Measurements from ENCODE around the gene IL24.

The IL24 gene

DNA sequence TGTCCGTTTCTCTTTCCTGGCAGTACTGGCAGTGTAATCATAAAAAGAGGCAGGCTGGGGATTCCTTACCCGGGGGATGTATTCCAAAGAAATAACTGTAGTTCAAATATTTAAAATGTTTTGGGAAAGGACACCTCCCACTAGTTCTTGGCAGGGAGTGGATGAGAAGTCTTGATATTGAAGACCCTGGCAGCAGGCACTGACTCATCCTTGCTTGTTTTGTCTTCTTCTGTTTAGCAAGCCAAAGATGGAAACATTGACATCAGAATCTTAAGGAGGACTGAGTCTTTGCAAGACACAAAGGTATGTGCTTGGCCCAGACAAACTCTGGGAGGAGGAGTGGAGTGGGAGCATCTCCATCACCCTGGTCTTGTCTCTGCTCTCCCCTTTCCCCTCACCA lies 31.2 kb upstream of the IL24 start:
- TF ChIP-seq EZH2 (IDR thresholded peaks at IDR 0.05; ENCODE audit: borderline replicate concordance, low read depth, low read length, severe bottlenecking), result no peak
- TF ChIP-seq, protein P1, sequence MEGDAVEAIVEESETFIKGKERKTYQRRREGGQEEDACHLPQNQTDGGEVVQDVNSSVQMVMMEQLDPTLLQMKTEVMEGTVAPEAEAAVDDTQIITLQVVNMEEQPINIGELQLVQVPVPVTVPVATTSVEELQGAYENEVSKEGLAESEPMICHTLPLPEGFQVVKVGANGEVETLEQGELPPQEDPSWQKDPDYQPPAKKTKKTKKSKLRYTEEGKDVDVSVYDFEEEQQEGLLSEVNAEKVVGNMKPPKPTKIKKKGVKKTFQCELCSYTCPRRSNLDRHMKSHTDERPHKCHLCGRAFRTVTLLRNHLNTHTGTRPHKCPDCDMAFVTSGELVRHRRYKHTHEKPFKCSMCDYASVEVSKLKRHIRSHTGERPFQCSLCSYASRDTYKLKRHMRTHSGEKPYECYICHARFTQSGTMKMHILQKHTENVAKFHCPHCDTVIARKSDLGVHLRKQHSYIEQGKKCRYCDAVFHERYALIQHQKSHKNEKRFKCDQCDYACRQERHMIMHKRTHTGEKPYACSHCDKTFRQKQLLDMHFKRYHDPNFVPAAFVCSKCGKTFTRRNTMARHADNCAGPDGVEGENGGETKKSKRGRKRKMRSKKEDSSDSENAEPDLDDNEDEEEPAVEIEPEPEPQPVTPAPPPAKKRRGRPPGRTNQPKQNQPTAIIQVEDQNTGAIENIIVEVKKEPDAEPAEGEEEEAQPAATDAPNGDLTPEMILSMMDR (IDR thresholded peaks at IDR 0.05; ENCODE audit: borderline replicate concordance, extremely low read depth, low read length, poor library complexity, severe bottlenecking), result no peak
- Histone ChIP-seq H3K4me1 (ENCODE audit: insufficient read depth, low read length) (no peaks in the 10 kb centered on the region), H2AFZ (ENCODE audit: low read depth, low read length) (no peak overlapping the region), H3K27me3 (ENCODE audit: insufficient read depth, low read length, poor library complexity) (no peaks in the 10 kb centered on the region), H4K20me1 (ENCODE audit: insufficient read depth, low read length) (no peaks in the 10 kb centered on the region), H3K27ac (ENCODE audit: low read length) (no peak overlapping the region), H3K4me2 (ENCODE audit: insufficient read depth, low read length) (no peak overlapping the region), H3K9me3 (ENCODE audit: insufficient read depth, low read length, severe bottlenecking) (no peaks in the 10 kb centered on the region), H3K79me2 (ENCODE audit: insufficient read depth, low read length) (no peaks in the 10 kb centered on the region), H3K36me3 (ENCODE audit: insufficient read depth, low read length) (no peaks in the 10 kb centered on the region), H3K4me3 (ENCODE audit: low read depth in 1 of 2, low read length in 2 of 2) (no peak overlapping the region), H3K9ac (ENCODE audit: low read depth, low read length) (no peak overlapping the region)
- DNase-seq (no peak), ATAC-seq (ENCODE audit: insufficient read depth, low read depth) (no peak)

DNA sequence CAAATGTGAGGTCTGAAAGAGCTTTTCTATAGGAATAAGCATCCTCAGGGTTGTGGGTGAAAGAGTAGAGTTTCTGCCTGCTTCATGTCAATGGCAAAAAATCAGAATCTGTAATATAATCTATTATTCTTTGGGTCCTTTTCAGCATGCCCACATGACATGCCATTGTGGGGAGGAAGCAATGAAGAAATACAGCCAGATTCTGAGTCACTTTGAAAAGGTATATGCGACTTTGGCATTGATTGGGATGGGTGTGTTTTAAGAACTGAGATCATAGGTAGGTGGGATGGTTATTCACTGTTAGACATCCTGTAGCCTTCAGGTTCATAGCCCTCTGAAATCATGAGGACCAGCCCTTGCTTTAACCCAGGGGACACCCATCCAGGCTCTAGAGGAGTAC lies 30.0 kb upstream of the IL24 start:
- TF ChIP-seq, protein P1 (IDR thresholded peaks at IDR 0.05; ENCODE audit: borderline replicate concordance, extremely low read depth, low read length, poor library complexity, severe bottlenecking), result no peak
- no peak for TF ChIP-seq EZH2 (IDR thresholded peaks at IDR 0.05; ENCODE audit: borderline replicate concordance, low read depth, low read length, severe bottlenecking)

DNA sequence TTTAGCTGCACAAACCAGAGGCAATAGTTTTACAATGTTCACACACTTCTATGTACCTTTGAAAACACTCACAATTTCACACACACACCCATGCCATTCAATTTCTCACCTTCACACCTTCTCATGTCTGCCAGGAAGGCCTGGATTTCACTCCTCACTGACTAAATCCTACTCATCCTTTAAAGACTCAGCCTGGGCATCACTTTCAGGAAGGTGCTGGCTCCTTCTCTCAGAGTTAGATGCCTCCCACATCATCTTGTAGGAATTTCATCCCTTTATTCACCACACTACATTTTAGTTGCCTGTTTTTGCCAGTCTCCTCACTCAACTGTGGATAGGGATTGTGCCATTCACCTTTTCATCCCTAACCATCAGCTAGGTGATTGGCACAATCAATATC lies 29.5 kb upstream of the IL24 start:
- no peaks in the 10 kb centered on the region for H3K9me3 ChIP-seq (ENCODE audit: insufficient read depth, low read length, severe bottlenecking)
- TF ChIP-seq EZH2 (IDR thresholded peaks at IDR 0.05; ENCODE audit: borderline replicate concordance, low read depth, low read length, severe bottlenecking), result no peak
- TF ChIP-seq, protein P1 (IDR thresholded peaks at IDR 0.05; ENCODE audit: borderline replicate concordance, extremely low read depth, low read length, poor library complexity, severe bottlenecking), result no peak
- no peak for ATAC-seq (ENCODE audit: insufficient read depth, low read depth)

More for the DNA sequence above, 30.0 kb upstream of the IL24 start:
- Histone ChIP-seq H3K27ac (ENCODE audit: low read length) (no peak overlapping the region), H3K9me3 (ENCODE audit: insufficient read depth, low read length, severe bottlenecking) (no peaks in the 10 kb centered on the region), H3K4me2 (ENCODE audit: insufficient read depth, low read length) (no peak overlapping the region), H2AFZ (ENCODE audit: low read depth, low read length) (no peak overlapping the region), H3K36me3 (ENCODE audit: insufficient read depth, low read length) (no peaks in the 10 kb centered on the region), H4K20me1 (ENCODE audit: insufficient read depth, low read length) (no peaks in the 10 kb centered on the region), H3K79me2 (ENCODE audit: insufficient read depth, low read length) (no peaks in the 10 kb centered on the region), H3K4me1 (ENCODE audit: insufficient read depth, low read length) (no peaks in the 10 kb centered on the region), H3K9ac (ENCODE audit: low read depth, low read length) (no peak overlapping the region), H3K4me3 (ENCODE audit: low read depth in 1 of 2, low read length in 2 of 2) (no peak overlapping the region), H3K27me3 (ENCODE audit: insufficient read depth, low read length, poor library complexity) (no peaks in the 10 kb centered on the region)
- DNase-seq (no peak), ATAC-seq (ENCODE audit: insufficient read depth, low read depth) (no peak)

DNA sequence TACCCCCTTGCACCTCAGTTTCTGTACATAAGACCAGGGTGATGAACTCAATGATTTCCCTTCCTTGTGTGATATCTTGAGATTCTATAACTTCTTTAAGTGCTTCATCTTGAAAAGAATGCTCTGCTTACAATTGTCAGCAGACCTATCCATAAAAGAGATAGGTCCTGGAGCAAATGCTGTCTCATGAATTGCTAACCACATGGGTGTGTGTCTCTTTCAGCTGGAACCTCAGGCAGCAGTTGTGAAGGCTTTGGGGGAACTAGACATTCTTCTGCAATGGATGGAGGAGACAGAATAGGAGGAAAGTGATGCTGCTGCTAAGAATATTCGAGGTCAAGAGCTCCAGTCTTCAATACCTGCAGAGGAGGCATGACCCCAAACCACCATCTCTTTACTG lies 29.0 kb upstream of the IL24 start:
- DNase-seq (no peak), ATAC-seq (ENCODE audit: insufficient read depth, low read depth) (no peak)
- H3K4me1 ChIP-seq (ENCODE audit: insufficient read depth, low read length), result no peaks in the 10 kb centered on the region
- no peaks in the 10 kb centered on the region for H3K36me3 ChIP-seq (ENCODE audit: insufficient read depth, low read length)
- no peaks in the 10 kb centered on the region for H4K20me1 ChIP-seq (ENCODE audit: insufficient read depth, low read length)
- no peaks in the 10 kb centered on the region for H3K27me3 ChIP-seq (ENCODE audit: insufficient read depth, low read length, poor library complexity)
- no peak overlapping the region for H2AFZ ChIP-seq (ENCODE audit: low read depth, low read length)
- H3K9ac ChIP-seq (ENCODE audit: low read depth, low read length), result no peak overlapping the region
- no peaks in the 10 kb centered on the region for H3K79me2 ChIP-seq (ENCODE audit: insufficient read depth, low read length)
- no peak overlapping the region for H3K4me3 ChIP-seq (ENCODE audit: low read depth in 1 of 2, low read length in 2 of 2)
- TF ChIP-seq EZH2 (IDR thresholded peaks at IDR 0.05; ENCODE audit: borderline replicate concordance, low read depth, low read length, severe bottlenecking), result no peak
- TF ChIP-seq, protein P1 (IDR thresholded peaks at IDR 0.05; ENCODE audit: borderline replicate concordance, extremely low read depth, low read length, poor library complexity, severe bottlenecking), result no peak
- no peak overlapping the region for H3K27ac ChIP-seq (ENCODE audit: low read length)
- H3K9me3 ChIP-seq (ENCODE audit: insufficient read depth, low read length, severe bottlenecking), result no peaks in the 10 kb centered on the region
- no peak overlapping the region for H3K4me2 ChIP-seq (ENCODE audit: insufficient read depth, low read length)

More for the DNA sequence above, 29.5 kb upstream of the IL24 start:
- no peak overlapping the region for H3K27ac ChIP-seq (ENCODE audit: low read length)
- H3K4me3 ChIP-seq (ENCODE audit: low read depth in 1 of 2, low read length in 2 of 2), result no peak overlapping the region
- no peaks in the 10 kb centered on the region for H3K36me3 ChIP-seq (ENCODE audit: insufficient read depth, low read length)
- DNase-seq, result no peak
- no peak overlapping the region for H3K9ac ChIP-seq (ENCODE audit: low read depth, low read length)
- no peaks in the 10 kb centered on the region for H3K27me3 ChIP-seq (ENCODE audit: insufficient read depth, low read length, poor library complexity)
- H4K20me1 ChIP-seq (ENCODE audit: insufficient read depth, low read length), result no peaks in the 10 kb centered on the region
- H2AFZ ChIP-seq (ENCODE audit: low read depth, low read length), result no peak overlapping the region
- no peaks in the 10 kb centered on the region for H3K4me1 ChIP-seq (ENCODE audit: insufficient read depth, low read length)
- no peaks in the 10 kb centered on the region for H3K79me2 ChIP-seq (ENCODE audit: insufficient read depth, low read length)
- H3K4me2 ChIP-seq (ENCODE audit: insufficient read depth, low read length), result no peak overlapping the region
